Measurements from ENCODE around the gene NCR2. TPM values are rescaled to one million over a fixed set of nuclear protein-coding genes. Genes with fewer than 3 reads are reported as not detected.

NCR2 gene
- total RNA-seq, 2 experiments from 2014 or later, result not detected

- DNase-seq, result no peak
- no peaks in the 10 kb centered on the region for H3K9me3 Mint-ChIP-seq
- no peak overlapping the region for H3K4me3 Mint-ChIP-seq
- no peak overlapping the region for H3K27ac Mint-ChIP-seq
- CTCF ChIA-PET, result interaction anchor here (0.6 to 5.5 kb wide), 4 partner anchors 11 to 349 kb away, joined by 3 to 39 read pairs (median 19); no protein-coding TSS in a partner anchor
- H3K4me1 Mint-ChIP-seq (ENCODE audit: low read depth), result peaks cover 46% of the 10 kb centered on the region
- H3K36me3 Mint-ChIP-seq (ENCODE audit: low read depth), result no peaks in the 10 kb centered on the region
- H3K27me3 Mint-ChIP-seq (ENCODE audit: low read depth), result no peaks in the 10 kb centered on the region
- intact Hi-C loops (cut with micrococcal nuclease), result no loop called here
Measured at GRCh38 chr6:41332241-41332640, 3.2 kb upstream of the NCR2 start.

GRCh38 chr6:41332842-41333736, 2.3 kb upstream of the NCR2 start:
- peaks cover 46% of the 10 kb centered on the region for H3K4me1 Mint-ChIP-seq (ENCODE audit: low read depth)
- no peaks in the 10 kb centered on the region for H3K36me3 Mint-ChIP-seq (ENCODE audit: low read depth)
- CTCF ChIA-PET, result interaction anchor here (1.1 to 5.5 kb wide), 5 partner anchors 11 to 35 kb away, joined by 3 to 39 read pairs (median 14); no protein-coding TSS in a partner anchor
- H3K27ac Mint-ChIP-seq, result peak overlapping the region; percentile 78
- intact Hi-C loops (cut with micrococcal nuclease), result no loop called here
- H3K27me3 Mint-ChIP-seq (ENCODE audit: low read depth), result no peaks in the 10 kb centered on the region
- DNase-seq, result no peak
- peak overlapping the region; percentile 17 for H3K4me3 Mint-ChIP-seq
- no peaks in the 10 kb centered on the region for H3K9me3 Mint-ChIP-seq

- intact Hi-C loops (cut with micrococcal nuclease), result loop anchor here (1.0 to 2.0 kb wide), 5 partner anchors 11 to 262 kb away; partner anchors contain the start of genes NFYA and OARD1
- H3K27ac Mint-ChIP-seq, result peak overlapping the region; percentile 78
- peak; percentile 30 for DNase-seq
- no peaks in the 10 kb centered on the region for H3K27me3 Mint-ChIP-seq (ENCODE audit: low read depth)
- H3K4me3 Mint-ChIP-seq, result no peak overlapping the region
- H3K4me1 Mint-ChIP-seq (ENCODE audit: low read depth), result peaks cover 46% of the 10 kb centered on the region
- CTCF ChIA-PET, result interaction anchor here (0.7 to 5.5 kb wide), 8 partner anchors 13 to 349 kb away, joined by 3 to 39 read pairs (median 7); no protein-coding TSS in a partner anchor
- H3K9me3 Mint-ChIP-seq, result no peaks in the 10 kb centered on the region
- H3K36me3 Mint-ChIP-seq (ENCODE audit: low read depth), result no peaks in the 10 kb centered on the region
Measured at GRCh38 chr6:41334482-41335040, 847 bp upstream of the NCR2 start.

GRCh38 chr6:41335943-41336342, 535 bp downstream of the NCR2 start:
- Mint-ChIP-seq H3K36me3 (ENCODE audit: low read depth) (no peaks in the 10 kb centered on the region), H3K9me3 (no peaks in the 10 kb centered on the region), H3K27me3 (ENCODE audit: low read depth) (no peaks in the 10 kb centered on the region), H3K4me3 (no peak overlapping the region), H3K4me1 (ENCODE audit: low read depth) (peaks cover 46% of the 10 kb centered on the region), H3K27ac (no peak overlapping the region)
- DNase-seq, result no peak
- intact Hi-C loops (cut with micrococcal nuclease), result loop anchor here (2.0 kb wide), 1 partner anchor 17 kb away; no protein-coding TSS in a partner anchor
- CTCF ChIA-PET, result interaction anchor here (4.4 to 5.5 kb wide), 2 partner anchors 14 to 32 kb away, joined by 24 to 39 read pairs; no protein-coding TSS in a partner anchor

- no peaks in the 10 kb centered on the region for H3K9me3 Mint-ChIP-seq
- intact Hi-C loops (cut with micrococcal nuclease), result no loop called here
- H3K4me1 Mint-ChIP-seq (ENCODE audit: low read depth), result peaks cover 46% of the 10 kb centered on the region
- DNase-seq, result no peak
- no peak overlapping the region for H3K27ac Mint-ChIP-seq
- no peak overlapping the region for H3K4me3 Mint-ChIP-seq
- no peaks in the 10 kb centered on the region for H3K27me3 Mint-ChIP-seq (ENCODE audit: low read depth)
- H3K36me3 Mint-ChIP-seq (ENCODE audit: low read depth), result no peaks in the 10 kb centered on the region
- CTCF ChIA-PET, result interaction anchor here (5.5 kb wide), 1 partner anchor 31 kb away, joined by 24 read pairs; no protein-coding TSS in a partner anchor
Measured at GRCh38 chr6:41336824-41337223, 1.4 kb downstream of the NCR2 start.

GRCh38 chr6:41337709-41338108, 2.3 kb downstream of the NCR2 start:
- DNase-seq, result no peak
- H3K9me3 Mint-ChIP-seq, result no peaks in the 10 kb centered on the region
- H3K4me1 Mint-ChIP-seq (ENCODE audit: low read depth), result peaks cover 39% of the 10 kb centered on the region
- CTCF ChIA-PET, result interaction anchor here (1.6 kb wide), 1 partner anchor 31 kb away, joined by 3 read pairs; no protein-coding TSS in a partner anchor
- H3K27ac Mint-ChIP-seq, result no peak overlapping the region
- no peaks in the 10 kb centered on the region for H3K27me3 Mint-ChIP-seq (ENCODE audit: low read depth)
- intact Hi-C loops (cut with micrococcal nuclease), result no loop called here
- H3K4me3 Mint-ChIP-seq, result no peak overlapping the region
- H3K36me3 Mint-ChIP-seq (ENCODE audit: low read depth), result no peaks in the 10 kb centered on the region

- H3K36me3 Mint-ChIP-seq (ENCODE audit: low read depth), result no peaks in the 10 kb centered on the region
- no peak for DNase-seq
- no peak overlapping the region for H3K4me3 Mint-ChIP-seq
- H3K27me3 Mint-ChIP-seq (ENCODE audit: low read depth), result no peaks in the 10 kb centered on the region
- H3K4me1 Mint-ChIP-seq (ENCODE audit: low read depth), result peaks cover 29% of the 10 kb centered on the region
- CTCF ChIA-PET, result interaction anchor here (0.7 to 1.6 kb wide), 3 partner anchors 30 to 86 kb away, joined by 3 read pairs; no protein-coding TSS in a partner anchor
- intact Hi-C loops (cut with micrococcal nuclease), result no loop called here
- H3K27ac Mint-ChIP-seq, result no peak overlapping the region
- H3K9me3 Mint-ChIP-seq, result no peaks in the 10 kb centered on the region
Measured at GRCh38 chr6:41338659-41339058, 3.3 kb downstream of the NCR2 start.

GRCh38 chr6:41341580-41341979, 6.2 kb downstream of the NCR2 start:
- DNase-seq, result no peak
- H3K36me3 Mint-ChIP-seq (ENCODE audit: low read depth), result no peaks in the 10 kb centered on the region
- no peak overlapping the region for H3K4me3 Mint-ChIP-seq
- no peaks in the 10 kb centered on the region for H3K9me3 Mint-ChIP-seq
- no peaks in the 10 kb centered on the region for H3K27me3 Mint-ChIP-seq (ENCODE audit: low read depth)
- intact Hi-C loops (cut with micrococcal nuclease), result no loop called here
- CTCF ChIA-PET, result no interaction called here
- no peak overlapping the region for H3K27ac Mint-ChIP-seq
- peaks cover 24% of the 10 kb centered on the region for H3K4me1 Mint-ChIP-seq (ENCODE audit: low read depth)

- Mint-ChIP-seq H3K27me3 (ENCODE audit: low read depth) (no peaks in the 10 kb centered on the region), H3K4me3 (no peak overlapping the region), H3K9me3 (no peaks in the 10 kb centered on the region), H3K27ac (no peak overlapping the region), H3K4me1 (ENCODE audit: low read depth) (peaks cover 23% of the 10 kb centered on the region), H3K36me3 (ENCODE audit: low read depth) (no peaks in the 10 kb centered on the region)
- DNase-seq, result no peak
- CTCF ChIA-PET, result no interaction called here
- intact Hi-C loops (cut with micrococcal nuclease), result no loop called here
Measured at GRCh38 chr6:41342241-41342640, 6.8 kb downstream of the NCR2 start.

- intact Hi-C loops (cut with micrococcal nuclease), result no loop called here
- Mint-ChIP-seq H3K27ac (no peak overlapping the region), H3K36me3 (ENCODE audit: low read depth) (no peaks in the 10 kb centered on the region), H3K27me3 (ENCODE audit: low read depth) (no peaks in the 10 kb centered on the region), H3K4me3 (no peak overlapping the region), H3K4me1 (ENCODE audit: low read depth) (peaks cover 23% of the 10 kb centered on the region), H3K9me3 (peaks cover 5% of the 10 kb centered on the region)
- CTCF ChIA-PET, result no interaction called here
- no peak for DNase-seq
Measured at GRCh38 chr6:41343641-41344187, 8.3 kb downstream of the NCR2 start.

GRCh38 chr6:41344876-41345275, 9.5 kb downstream of the NCR2 start:
- Mint-ChIP-seq H3K4me1 (ENCODE audit: low read depth) (peaks cover 23% of the 10 kb centered on the region), H3K4me3 (no peak overlapping the region), H3K9me3 (peaks cover 5% of the 10 kb centered on the region), H3K27me3 (ENCODE audit: low read depth) (no peaks in the 10 kb centered on the region), H3K36me3 (ENCODE audit: low read depth) (no peaks in the 10 kb centered on the region), H3K27ac (no peak overlapping the region)
- peak; percentile 56 for DNase-seq
- intact Hi-C loops (cut with micrococcal nuclease), result loop anchor here (1.0 kb wide), 1 partner anchor 11 kb away; no protein-coding TSS in a partner anchor
- CTCF ChIA-PET, result interaction anchor here (0.6 to 1.3 kb wide), 6 partner anchors 12 to 809 kb away, joined by 3 to 4 read pairs (median 3); no protein-coding TSS in a partner anchor

GRCh38 chr6:41345901-41346300, 10.5 kb downstream of the NCR2 start:
- H3K27ac Mint-ChIP-seq, result peak overlapping the region; percentile 2
- H3K4me3 Mint-ChIP-seq, result no peak overlapping the region
- H3K9me3 Mint-ChIP-seq, result peaks cover 5% of the 10 kb centered on the region
- DNase-seq, result no peak
- CTCF ChIA-PET, result interaction anchor here (1.2 kb wide), 1 partner anchor 11 kb away, joined by 3 read pairs; no protein-coding TSS in a partner anchor
- peaks cover 23% of the 10 kb centered on the region for H3K4me1 Mint-ChIP-seq (ENCODE audit: low read depth)
- no peaks in the 10 kb centered on the region for H3K36me3 Mint-ChIP-seq (ENCODE audit: low read depth)
- no peaks in the 10 kb centered on the region for H3K27me3 Mint-ChIP-seq (ENCODE audit: low read depth)
- intact Hi-C loops (cut with micrococcal nuclease), result loop anchor here (1.0 kb wide), 1 partner anchor 12 kb away; no protein-coding TSS in a partner anchor

All from activated naive CD4-positive, alpha-beta T cell treated with anti-CD3 and anti-CD28 coated beads for 36 hours (primary cell).